Mucosa of stomach (tissue), 1 donor: Measurements from ENCODE around the gene CORO2A.
"Not testable (repeated sequence)": the region's sequence is repeated elsewhere in the genome, so short reads cannot be mapped to it uniquely, and the experiment has no call there.

ENCODE experiments used
- H3K27me3 ChIP-seq: one replicate; pipeline ENCODE4 v1.7.0; 2013; ENCODE audit warnings: mild to moderate bottlenecking, low read length; ENCODE audit not compliant: control insufficient read depth, insufficient read depth
- H3K36me3 ChIP-seq: one replicate; pipeline ENCODE4 v1.7.0; 2013; ENCODE audit warnings: low read length; ENCODE audit not compliant: control insufficient read depth, insufficient read depth
- H3K4me1 ChIP-seq: one replicate; pipeline ENCODE4 v1.7.0; 2013; ENCODE audit warnings: mild to moderate bottlenecking, low read length; ENCODE audit not compliant: control insufficient read depth, insufficient read depth
- H3K4me3 ChIP-seq: one replicate; pipeline ENCODE4 v1.7.0; 2013; ENCODE audit warnings: low read length
- H3K9ac ChIP-seq: one replicate; pipeline ENCODE4 v1.7.0; 2013; ENCODE audit warnings: mild to moderate bottlenecking, low read length, moderate library complexity
- H3K9me3 ChIP-seq: one replicate; pipeline ENCODE4 v1.7.0; 2013; ENCODE audit warnings: mild to moderate bottlenecking, low read length, moderate library complexity; ENCODE audit not compliant: control insufficient read depth
- donor health status: Pancreatic carcinoma.

CORO2A gene

DNA sequence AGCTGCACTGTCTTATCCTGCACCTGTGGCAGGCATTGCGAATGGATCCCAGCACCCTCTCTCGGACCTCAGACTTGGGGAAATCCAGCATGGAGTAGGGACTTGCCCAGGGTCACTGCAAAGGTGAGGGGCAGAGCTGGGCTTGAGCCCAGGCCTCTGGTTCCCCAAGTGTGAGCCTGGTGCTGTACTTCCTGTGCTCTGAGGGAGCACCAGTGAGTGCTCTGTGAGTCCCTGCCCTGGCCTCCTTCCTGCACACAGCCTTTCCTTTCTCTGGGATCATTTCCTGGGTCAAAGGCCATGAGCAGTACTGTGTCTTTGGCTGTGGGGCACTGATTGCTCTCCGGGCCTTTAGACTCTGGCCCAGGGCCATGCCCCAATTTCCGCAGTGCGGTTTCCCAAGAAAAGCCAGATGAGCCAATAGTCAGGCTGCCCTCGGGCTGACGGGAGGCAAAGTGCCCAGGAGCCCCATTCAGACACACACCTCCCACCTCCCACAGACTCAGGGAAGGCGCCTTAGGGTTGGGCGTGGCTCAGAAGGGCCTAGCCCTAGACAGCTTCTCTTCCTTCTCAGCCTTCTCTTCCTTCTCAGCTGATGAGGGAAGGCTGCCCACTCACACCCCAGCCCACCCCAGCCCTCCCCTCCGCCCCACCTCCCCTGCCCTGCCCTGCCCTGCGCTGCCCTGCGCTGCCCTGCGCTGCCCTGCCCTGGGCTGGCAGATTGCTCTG is 50.1 kb downstream of the CORO2A start:
- Histone ChIP-seq H3K4me3 (no peak overlapping the region), H3K4me1 (peaks cover 52% of the 10 kb centered on the region), H3K9ac (no peak overlapping the region), H3K9me3 (no peaks in the 10 kb centered on the region), H3K36me3 (no peaks in the 10 kb centered on the region), H3K27me3 (no peaks in the 10 kb centered on the region)

DNA sequence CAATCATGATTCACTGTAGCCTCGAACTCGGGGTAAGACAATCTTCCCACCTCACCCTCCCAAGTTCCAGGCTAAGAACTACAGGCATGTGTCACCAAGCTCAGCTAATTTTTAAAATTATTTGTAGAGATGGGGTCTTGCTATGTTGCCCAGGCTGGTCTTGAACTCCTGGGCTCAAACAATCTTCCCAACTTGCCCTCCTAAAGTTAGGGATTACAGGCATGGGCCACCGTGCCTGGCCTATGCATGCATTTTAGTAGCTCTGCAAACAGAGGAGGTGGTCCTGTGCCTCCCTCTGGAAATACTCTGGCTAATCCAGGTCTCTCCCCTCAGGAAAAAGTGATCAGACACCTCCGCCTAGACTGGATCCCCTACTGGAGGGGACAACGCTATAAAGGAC is 51.9 kb downstream of the CORO2A start:
- peaks cover 38% of the 10 kb centered on the region for H3K4me1 ChIP-seq
- no peak overlapping the region for H3K4me3 ChIP-seq
- no peaks in the 10 kb centered on the region for H3K9me3 ChIP-seq
- no peak overlapping the region for H3K9ac ChIP-seq
- H3K36me3 ChIP-seq: peaks cover 7% of the 10 kb centered on the region
- no peaks in the 10 kb centered on the region for H3K27me3 ChIP-seq

DNA sequence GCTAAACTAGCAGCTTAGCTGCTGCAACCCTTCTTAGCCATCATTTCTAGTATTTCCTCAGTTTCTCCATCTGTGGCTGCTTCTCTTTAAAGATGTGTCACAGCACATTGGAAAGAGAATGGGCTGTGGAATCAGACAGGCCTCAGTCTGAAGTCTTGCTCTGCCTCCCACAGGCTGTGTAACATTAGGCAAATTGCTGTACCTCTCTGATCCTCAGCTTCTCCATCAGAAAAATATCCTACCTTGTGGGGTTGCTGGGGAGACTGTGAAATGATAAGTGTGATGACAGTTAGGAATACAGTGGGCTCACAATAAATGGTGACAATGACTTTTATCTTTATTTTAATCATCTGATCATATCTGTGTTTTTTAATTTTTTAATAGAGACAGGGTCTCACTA is 55.9 kb downstream of the CORO2A start:
- Histone ChIP-seq H3K9ac (no peak overlapping the region), H3K4me3 (no peak overlapping the region), H3K27me3 (no peaks in the 10 kb centered on the region), H3K36me3 (peaks cover 22% of the 10 kb centered on the region), H3K9me3 (no peaks in the 10 kb centered on the region), H3K4me1 (peaks cover 6% of the 10 kb centered on the region)

DNA sequence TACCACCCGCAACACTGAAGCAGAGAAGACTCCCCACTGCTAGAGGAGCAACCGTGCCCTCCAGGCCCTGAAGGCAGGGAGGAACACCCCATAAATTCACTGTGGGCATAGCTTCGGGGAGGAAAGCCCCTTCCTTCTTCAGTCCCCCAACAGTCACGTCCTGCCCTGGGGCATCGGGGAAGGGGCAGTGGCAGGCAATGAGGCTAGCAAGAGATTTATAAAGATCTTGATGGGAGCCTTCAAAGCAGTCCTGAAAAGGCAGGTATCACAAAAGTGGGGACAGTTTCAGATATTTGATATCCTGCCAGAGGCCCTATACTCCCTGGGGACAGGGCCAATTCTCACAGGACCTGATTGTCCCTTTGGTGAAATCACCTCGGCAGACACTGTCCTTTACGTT is 56.5 kb downstream of the CORO2A start:
- peaks cover 6% of the 10 kb centered on the region for H3K4me1 ChIP-seq
- no peaks in the 10 kb centered on the region for H3K27me3 ChIP-seq
- H3K36me3 ChIP-seq: peaks cover 22% of the 10 kb centered on the region
- H3K4me3 ChIP-seq: no peak overlapping the region
- H3K9me3 ChIP-seq: no peaks in the 10 kb centered on the region
- no peak overlapping the region for H3K9ac ChIP-seq

- Histone ChIP-seq H3K27me3 (no peaks in the 10 kb centered on the region), H3K36me3 (peaks cover 22% of the 10 kb centered on the region), H3K4me3 (no peak overlapping the region), H3K9me3 (no peaks in the 10 kb centered on the region), H3K9ac (no peak overlapping the region), H3K4me1 (peaks cover 6% of the 10 kb centered on the region)
These were observed 56.9 kb downstream of the CORO2A start for GRCh38 chr9:98135558-98135934.

DNA sequence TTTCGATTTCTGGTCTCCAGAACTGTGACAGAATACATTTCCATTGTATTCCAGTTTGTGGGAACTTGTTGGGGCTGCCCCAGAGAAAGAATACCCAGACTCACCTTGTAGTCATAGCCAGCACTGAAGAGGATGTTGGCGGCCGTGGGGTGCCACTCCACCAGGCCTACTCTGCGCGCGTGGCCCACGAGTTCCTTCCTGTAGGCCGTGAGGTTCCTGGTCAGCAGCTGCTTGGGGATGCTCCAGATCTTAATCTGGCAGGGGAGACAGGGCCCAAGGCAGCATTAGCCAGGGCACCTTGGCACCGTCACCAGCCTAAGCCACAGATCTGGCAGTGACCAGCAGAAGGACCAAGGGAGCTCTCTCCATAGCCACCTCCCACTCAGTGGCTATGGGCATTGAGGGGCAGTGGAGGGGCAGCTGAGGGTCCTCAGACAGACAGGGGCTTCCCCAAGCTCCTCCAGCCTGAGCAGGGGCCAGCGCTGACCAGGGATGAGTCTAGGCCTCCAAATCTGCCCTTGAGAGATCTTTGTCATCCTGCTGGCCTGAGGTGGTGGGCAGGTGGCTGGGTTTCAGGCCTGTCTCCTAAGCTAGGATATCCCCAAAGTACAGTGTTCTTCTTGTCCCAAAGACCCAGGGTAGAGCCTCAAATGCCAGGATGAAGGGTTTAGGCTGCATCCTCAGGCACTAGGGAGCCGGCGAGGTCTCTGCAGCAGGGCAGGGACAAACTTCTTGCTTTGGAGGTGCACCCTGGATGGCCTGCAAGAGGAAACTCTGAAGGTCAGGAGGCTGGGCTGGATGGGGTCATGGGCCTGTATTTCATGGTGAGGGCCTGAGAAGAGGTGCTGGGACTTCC is 57.5 kb downstream of the CORO2A start:
- Histone ChIP-seq H3K4me1 (peaks cover 6% of the 10 kb centered on the region), H3K9ac (no peak overlapping the region), H3K4me3 (no peak overlapping the region), H3K36me3 (peaks cover 22% of the 10 kb centered on the region), H3K27me3 (no peaks in the 10 kb centered on the region), H3K9me3 (no peaks in the 10 kb centered on the region)

- no peaks in the 10 kb centered on the region for H3K9me3 ChIP-seq
These were observed 59.4 kb downstream of the CORO2A start for GRCh38 chr9:98132806-98133631.

GRCh38 chr9:98132158-98132557 is 60.3 kb downstream of the CORO2A start:
- Histone ChIP-seq H3K36me3 (peaks cover 22% of the 10 kb centered on the region), H3K27me3 (no peaks in the 10 kb centered on the region), H3K9ac (no peak overlapping the region), H3K9me3 (no peaks in the 10 kb centered on the region), H3K4me3 (no peak overlapping the region), H3K4me1 (peaks cover 6% of the 10 kb centered on the region)

More at GRCh38 chr9:98132806-98133631, 59.4 kb downstream of the CORO2A start:
- Histone ChIP-seq H3K36me3 (peaks cover 22% of the 10 kb centered on the region), H3K4me1 (peaks cover 6% of the 10 kb centered on the region), H3K4me3 (no peak overlapping the region), H3K27me3 (no peaks in the 10 kb centered on the region), H3K9ac (no peak overlapping the region)

DNA sequence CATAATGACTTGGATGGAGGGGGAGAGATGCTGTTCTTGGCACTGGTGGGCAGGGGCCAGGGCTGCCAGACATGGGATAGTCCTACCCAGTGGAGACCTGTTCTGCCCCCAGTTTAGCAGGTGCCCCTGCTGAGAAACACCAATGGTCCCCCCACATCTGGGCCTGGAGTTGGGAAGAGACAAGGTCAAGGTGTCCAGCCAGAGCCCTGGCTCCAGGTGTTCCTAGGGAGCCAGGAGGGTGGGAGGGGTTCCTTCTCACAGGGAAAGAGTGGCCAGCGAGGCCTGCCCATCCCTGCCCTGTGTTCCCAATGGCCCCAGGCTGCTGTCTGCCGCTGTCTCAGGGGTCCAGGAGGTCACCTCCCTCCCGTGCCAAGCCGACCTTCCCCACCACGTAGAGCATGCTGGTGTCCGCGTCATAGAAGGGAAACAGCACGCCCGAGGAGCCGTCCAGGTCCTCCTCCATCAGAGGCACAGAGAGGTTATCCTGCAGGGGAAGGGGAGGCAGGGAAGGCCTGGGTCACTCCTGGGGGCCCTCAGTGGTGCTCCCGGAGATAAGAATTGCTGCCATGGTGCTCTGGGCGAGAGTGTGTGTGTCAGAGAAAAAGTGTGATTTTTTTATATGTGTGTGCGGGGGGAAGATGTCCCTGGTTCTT is 61.7 kb downstream of the CORO2A start:
- peaks cover 20% of the 10 kb centered on the region for H3K36me3 ChIP-seq
- no peaks in the 10 kb centered on the region for H3K9me3 ChIP-seq
- no peak overlapping the region for H3K9ac ChIP-seq
- peaks cover 4% of the 10 kb centered on the region for H3K4me1 ChIP-seq
- H3K4me3 ChIP-seq: no peak overlapping the region
- no peaks in the 10 kb centered on the region for H3K27me3 ChIP-seq

GRCh38 chr9:98130060-98130459 is 62.4 kb downstream of the CORO2A start:
- not testable (repeated sequence) for H3K4me3 ChIP-seq, H3K4me1 ChIP-seq, H3K27me3 ChIP-seq, H3K9me3 ChIP-seq, H3K9ac ChIP-seq
- H3K36me3 ChIP-seq: peaks cover 24% of the 10 kb centered on the region

DNA sequence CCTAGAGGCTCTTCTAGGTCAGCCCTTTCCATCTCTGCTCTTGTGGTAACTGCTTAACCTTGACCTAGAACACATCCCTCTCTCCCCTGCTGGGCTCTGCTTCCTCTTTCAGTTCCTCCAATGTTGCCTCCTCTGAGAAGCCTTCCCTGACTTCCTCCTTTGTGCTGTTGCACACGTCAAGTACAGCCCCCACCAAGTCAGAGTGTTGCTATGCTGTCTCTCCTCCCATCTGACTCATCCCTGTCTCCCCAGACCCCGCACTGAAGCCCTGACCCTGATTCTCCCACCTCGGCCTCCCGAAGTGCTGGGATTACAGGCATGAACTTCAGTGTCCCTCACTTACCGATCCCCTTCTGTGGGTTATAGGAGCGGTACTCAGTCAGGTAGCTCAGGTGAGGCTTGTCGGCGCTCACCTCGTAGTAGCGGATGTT is 63.0 kb downstream of the CORO2A start:
- H3K27me3 ChIP-seq: no peaks in the 10 kb centered on the region
- no peaks in the 10 kb centered on the region for H3K9me3 ChIP-seq
- H3K9ac ChIP-seq: no peak overlapping the region
- peaks cover 25% of the 10 kb centered on the region for H3K36me3 ChIP-seq
- no peaks in the 10 kb centered on the region for H3K4me1 ChIP-seq
- no peak overlapping the region for H3K4me3 ChIP-seq
